ENCODE measurements around the gene CCNE1. TPM values are rescaled to one million over a fixed set of nuclear protein-coding genes. Genes with fewer than 3 reads are reported as not detected.
"Not testable (repeated sequence)": the region's sequence is repeated elsewhere in the genome, so short reads cannot be mapped to it uniquely, and the experiment has no call there.

CCNE1 gene
- total RNA-seq, 1 donor from 2014 or later: 3.9 TPM

- no peak overlapping the region for H3K27ac Mint-ChIP-seq (ENCODE audit: unreplicated experiment)
- no peak for DNase-seq (ENCODE audit: extremely low spot score, unreplicated experiment)
- no peaks in the 10 kb centered on the region for H3K9me3 Mint-ChIP-seq (ENCODE audit: unreplicated experiment)
- no peak for TF ChIP-seq CTCF (IDR thresholded peaks at IDR 0.05)
- H3K36me3 Mint-ChIP-seq (ENCODE audit: unreplicated experiment): no peaks in the 10 kb centered on the region
- H3K27me3 Mint-ChIP-seq (ENCODE audit: unreplicated experiment): no peaks in the 10 kb centered on the region
- no peaks in the 10 kb centered on the region for H3K4me1 Mint-ChIP-seq (ENCODE audit: unreplicated experiment)
- H3K4me3 Mint-ChIP-seq (ENCODE audit: unreplicated experiment): no peak overlapping the region
Measured at GRCh38 chr19:29785955-29786589, 25.7 kb upstream of the CCNE1 start.

GRCh38 chr19:29787281-29787680 is 24.5 kb upstream of the CCNE1 start:
- no peak for DNase-seq (ENCODE audit: extremely low spot score, unreplicated experiment)
- Mint-ChIP-seq H3K4me1 (ENCODE audit: unreplicated experiment) (no peaks in the 10 kb centered on the region), H3K27me3 (ENCODE audit: unreplicated experiment) (no peaks in the 10 kb centered on the region), H3K9me3 (ENCODE audit: unreplicated experiment) (no peaks in the 10 kb centered on the region), H3K4me3 (ENCODE audit: unreplicated experiment) (no peak overlapping the region), H3K27ac (ENCODE audit: unreplicated experiment) (no peak overlapping the region), H3K36me3 (ENCODE audit: unreplicated experiment) (no peaks in the 10 kb centered on the region)
- TF ChIP-seq CTCF (IDR thresholded peaks at IDR 0.05): no peak

- Mint-ChIP-seq H3K9me3 (ENCODE audit: unreplicated experiment) (no peaks in the 10 kb centered on the region), H3K4me3 (ENCODE audit: unreplicated experiment) (no peak overlapping the region), H3K27me3 (ENCODE audit: unreplicated experiment) (no peaks in the 10 kb centered on the region), H3K36me3 (ENCODE audit: unreplicated experiment) (no peaks in the 10 kb centered on the region), H3K27ac (ENCODE audit: unreplicated experiment) (no peak overlapping the region), H3K4me1 (ENCODE audit: unreplicated experiment) (no peaks in the 10 kb centered on the region)
- no peak for DNase-seq (ENCODE audit: extremely low spot score, unreplicated experiment)
- no peak for TF ChIP-seq CTCF (IDR thresholded peaks at IDR 0.05)
Measured at GRCh38 chr19:29789007-29789406, 22.8 kb upstream of the CCNE1 start.

- H3K27me3 Mint-ChIP-seq (ENCODE audit: unreplicated experiment): no peaks in the 10 kb centered on the region
- H3K9me3 Mint-ChIP-seq (ENCODE audit: unreplicated experiment): no peaks in the 10 kb centered on the region
- no peak overlapping the region for H3K27ac Mint-ChIP-seq (ENCODE audit: unreplicated experiment)
- no peak overlapping the region for H3K4me3 Mint-ChIP-seq (ENCODE audit: unreplicated experiment)
- H3K4me1 Mint-ChIP-seq (ENCODE audit: unreplicated experiment): no peaks in the 10 kb centered on the region
- DNase-seq (ENCODE audit: extremely low spot score, unreplicated experiment): no peak
- H3K36me3 Mint-ChIP-seq (ENCODE audit: unreplicated experiment): no peaks in the 10 kb centered on the region
- no peak for TF ChIP-seq CTCF (IDR thresholded peaks at IDR 0.05)
Measured at GRCh38 chr19:29793116-29793727, 18.6 kb upstream of the CCNE1 start.

GRCh38 chr19:29794490-29794889 is 17.3 kb upstream of the CCNE1 start:
- H3K27ac Mint-ChIP-seq (ENCODE audit: unreplicated experiment): not testable (repeated sequence)

More at GRCh38 chr19:29794490-29794889, 17.3 kb upstream of the CCNE1 start:
- H3K9me3 Mint-ChIP-seq (ENCODE audit: unreplicated experiment); H3K4me1 Mint-ChIP-seq (ENCODE audit: unreplicated experiment); H3K36me3 Mint-ChIP-seq (ENCODE audit: unreplicated experiment); DNase-seq (ENCODE audit: extremely low spot score, unreplicated experiment); H3K27me3 Mint-ChIP-seq (ENCODE audit: unreplicated experiment); H3K4me3 Mint-ChIP-seq (ENCODE audit: unreplicated experiment): not testable (repeated sequence)

Measured in osteocyte (in vitro differentiated cells).